Kidney (tissue), 22 donors: ENCODE measurements around the gene FAM110A. TPM values are rescaled to one million over a fixed set of nuclear protein-coding genes. Genes with fewer than 3 reads are reported as not detected.

ENCODE experiments used
- DNase-seq, 5 donors: peaks; one replicate each; pipeline ENCODE4 v3.0.0-alpha.2; 2013 to 2020
- FAIRE-seq: peaks from 2 replicates; lab custom pipeline; 2012; peaks lifted over from hg19 to GRCh38; lab: Jason Lieb, UNC
- H3K27ac ChIP-seq, 2 donors: one replicate each; pipeline ENCODE4 v1.7.0; 2013; ENCODE audit warnings: low read depth in 2 of 2, low read length in 2 of 2, inconsistent platforms in 1 of 2
- H3K27me3 ChIP-seq: one replicate; pipeline ENCODE4 v1.7.1; 2013; ENCODE audit warnings: low read length, inconsistent platforms; ENCODE audit not compliant: control insufficient read depth, insufficient read depth
- H3K36me3 ChIP-seq, 3 donors: one replicate each; pipeline versions ENCODE4 v1.7.0 to v1.7.1; 2013; ENCODE audit warnings: low read length in 3 of 3, control low read depth in 1 of 3, inconsistent platforms in 1 of 3; ENCODE audit not compliant: insufficient read depth in 3 of 3, control insufficient read depth in 2 of 3
- H3K4me1 ChIP-seq, 3 donors: one replicate each; pipeline versions ENCODE4 v1.7.0 to v1.7.1; 2013; ENCODE audit warnings: low read length in 3 of 3, inconsistent platforms in 1 of 3, low read depth in 1 of 3; ENCODE audit not compliant: control insufficient read depth in 2 of 3, insufficient read depth in 2 of 3
- H3K4me3 ChIP-seq, 3 donors: one replicate each; pipeline versions ENCODE4 v1.7.0 to v1.8.1; 2013; ENCODE audit warnings: low read length in 3 of 3, control low read depth in 1 of 3, inconsistent platforms in 1 of 3
- H3K9ac ChIP-seq, 3 donors: one replicate each; pipeline versions ENCODE4 v1.7.0 to v1.7.1; 2013; ENCODE audit warnings: low read length in 3 of 3, control low read depth in 1 of 3, inconsistent platforms in 1 of 3
- H3K9me3 ChIP-seq, 3 donors: one replicate each; pipeline versions ENCODE4 v1.7.0 to v1.7.1; 2013; ENCODE audit warnings: low read length in 3 of 3, control low read depth in 1 of 3, inconsistent platforms in 1 of 3; ENCODE audit not compliant: control insufficient read depth in 2 of 3, insufficient read depth in 1 of 3
- intact Hi-C: fragments of 100-400 bp; cut with DNase I; formaldehyde crosslinking; loops from one replicate; pipeline ENCODE4 v1.11.1; 2022
- long read RNA-seq, 10 donors: library from polyadenylated mRNA in 1 of 10; unstranded in 1 of 10; transcript quantifications; one replicate each; pipeline ENCODE4 v2.0.0 and lab custom pipeline, GENCODE V29; 2021 to 2026
- polyA plus RNA-seq: library from polyadenylated mRNA; stranded (reverse); fragments of 350-450 nt; fragmentation: Illumina TruSeq; extraction: RNeasy Lipid Tissue Mini Kit (QIAGEN cat#74804); gene quantifications from one replicate; pipeline ENCODE4 v1.2.3, GENCODE V29; 2014; ENCODE audit warnings: low read depth, low replicate concordance; ENCODE audit not compliant: insufficient read depth
- total RNA-seq: library from RNA; stranded (reverse); fragmentation: NEBNext Ultra II Directional; extraction: Animal tissue kit (Norgen Biotek cat#: 25700); gene quantifications from one replicate; pipeline ENCODE4 v1.2.1, GENCODE V29; 2021
- TF ChIP-seq, protein P1 (sequence below): IDR thresholded peaks from 3 replicates; pipeline ENCODE4 v1.5.1; 2012; ENCODE audit warnings: mild to moderate bottlenecking, moderate library complexity, borderline replicate concordance; ENCODE audit not compliant: insufficient read depth; ENCODE audit errors: extremely low read depth
- donor health status: control.
- donor health status: control.
- donor health status: control.
- donor health status: control.
- donor health status: control.
- donor health status: DM: yes; HTN: yes; CAD: no.
- donor health status: Normal renal cell carcinoma (clear cell type).

The FAM110A gene
- total RNA-seq (10.2 TPM), polyA plus RNA-seq (12.6 TPM)
- long read RNA-seq, donor 1, partial matches to known transcripts = 0 of 3 reads
- long read RNA-seq, donor 1, other reads (novel, unspliced or antisense) = 0 of 3 reads
- long read RNA-seq, donor 2, transcript FAM110A-204 (2 exons, 1,809 nt) = major isoform, 5 of 5 reads
- long read RNA-seq, donor 2, partial matches to known transcripts = 0 of 5 reads
- long read RNA-seq, donor 2, other reads (novel, unspliced or antisense) = 0 of 5 reads
- long read RNA-seq, donor 3, partial matches to known transcripts = 0 of 4 reads
- long read RNA-seq, donor 3, other reads (novel, unspliced or antisense) = 0 of 4 reads
- long read RNA-seq, donor 4, partial matches to known transcripts = 18 of 21 reads
- long read RNA-seq, donor 4, other reads (novel, unspliced or antisense) = 0 of 21 reads
- long read RNA-seq, donor 5, partial matches to known transcripts = 0 of 1 reads
- long read RNA-seq, donor 5, other reads (novel, unspliced or antisense) = 0 of 1 reads
- long read RNA-seq, donor 6, partial matches to known transcripts = 16 of 22 reads
- long read RNA-seq, donor 6, other reads (novel, unspliced or antisense) = 0 of 22 reads
- long read RNA-seq, donor 7, partial matches to known transcripts = 8 of 13 reads
- long read RNA-seq, donor 7, other reads (novel, unspliced or antisense) = 1 of 13 reads
- long read RNA-seq, donor 8, partial matches to known transcripts = 17 of 18 reads
- long read RNA-seq, donor 8, other reads (novel, unspliced or antisense) = 0 of 18 reads
- long read RNA-seq, donor 9, partial matches to known transcripts = 0 of 1 reads
- long read RNA-seq, donor 9, other reads (novel, unspliced or antisense) = 0 of 1 reads
- long read RNA-seq, donor 10, partial matches to known transcripts = 18 of 18 reads
- long read RNA-seq, donor 10, other reads (novel, unspliced or antisense) = 0 of 18 reads

DNA sequence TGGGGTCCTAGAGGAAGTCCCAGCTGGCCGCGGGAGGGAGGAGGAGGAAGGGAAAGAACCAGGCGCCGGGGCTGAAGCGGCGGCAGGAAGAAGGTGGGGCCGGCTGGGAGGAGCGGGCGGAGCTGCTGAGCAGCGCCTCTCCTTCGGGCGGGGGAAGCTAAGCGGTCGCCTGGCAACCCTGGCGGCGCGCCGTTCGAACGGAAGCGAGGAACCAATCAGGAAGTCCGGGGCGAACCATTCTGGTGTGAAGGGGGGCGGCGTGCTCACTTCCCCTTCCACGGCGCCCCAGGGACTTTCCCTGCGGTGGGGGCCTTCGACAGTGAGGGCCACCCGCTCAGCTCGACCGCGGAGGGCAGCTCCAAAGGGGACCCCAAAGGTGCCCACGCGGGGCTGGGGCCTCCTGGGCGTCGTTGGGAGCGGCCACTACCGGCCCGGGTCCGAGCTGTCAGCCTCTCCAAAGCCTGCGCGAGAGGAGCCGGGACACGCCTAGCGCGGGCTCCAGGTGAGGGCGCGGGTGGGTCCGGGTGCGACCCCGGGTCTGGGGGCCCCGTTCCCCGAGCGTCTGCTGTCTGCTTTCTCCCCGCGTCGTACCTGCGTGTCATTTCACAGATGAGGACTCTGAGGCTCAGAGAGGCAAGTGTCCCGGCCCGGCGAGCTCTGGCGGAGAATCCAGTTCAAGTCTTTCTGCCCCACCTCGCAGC, at the start of gene FAM110A:
Gene FAM110A (plus strand): TSS at position 266 of the 701 bp plus-strand sequence. CDS start 11,090 bp downstream, outside the sequence.
- peaks cover 0 to 11% (median 5%) of the 10 kb centered on the region in 3 donors for H3K4me1 ChIP-seq
- no peaks in the 10 kb centered on the region for H3K9me3 ChIP-seq
- no peaks in the 10 kb centered on the region for H3K27me3 ChIP-seq
- intact Hi-C loops = no loop called here
- DNase-seq (peak; percentile 95 to 99 (median 96)), FAIRE-seq (no peak)
- H3K4me3 ChIP-seq = peak within 1 kb of the TSS; percentile 38 to 81 (median 68)
- TF ChIP-seq, protein P1, sequence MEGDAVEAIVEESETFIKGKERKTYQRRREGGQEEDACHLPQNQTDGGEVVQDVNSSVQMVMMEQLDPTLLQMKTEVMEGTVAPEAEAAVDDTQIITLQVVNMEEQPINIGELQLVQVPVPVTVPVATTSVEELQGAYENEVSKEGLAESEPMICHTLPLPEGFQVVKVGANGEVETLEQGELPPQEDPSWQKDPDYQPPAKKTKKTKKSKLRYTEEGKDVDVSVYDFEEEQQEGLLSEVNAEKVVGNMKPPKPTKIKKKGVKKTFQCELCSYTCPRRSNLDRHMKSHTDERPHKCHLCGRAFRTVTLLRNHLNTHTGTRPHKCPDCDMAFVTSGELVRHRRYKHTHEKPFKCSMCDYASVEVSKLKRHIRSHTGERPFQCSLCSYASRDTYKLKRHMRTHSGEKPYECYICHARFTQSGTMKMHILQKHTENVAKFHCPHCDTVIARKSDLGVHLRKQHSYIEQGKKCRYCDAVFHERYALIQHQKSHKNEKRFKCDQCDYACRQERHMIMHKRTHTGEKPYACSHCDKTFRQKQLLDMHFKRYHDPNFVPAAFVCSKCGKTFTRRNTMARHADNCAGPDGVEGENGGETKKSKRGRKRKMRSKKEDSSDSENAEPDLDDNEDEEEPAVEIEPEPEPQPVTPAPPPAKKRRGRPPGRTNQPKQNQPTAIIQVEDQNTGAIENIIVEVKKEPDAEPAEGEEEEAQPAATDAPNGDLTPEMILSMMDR = no peak
- H3K36me3 ChIP-seq = no peaks in the 10 kb centered on the region
- peak within 1 kb of the TSS; percentile 83 to 85 for H3K27ac ChIP-seq
- peak within 1 kb of the TSS; percentile 7 to 82 (median 63) for H3K9ac ChIP-seq

DNA sequence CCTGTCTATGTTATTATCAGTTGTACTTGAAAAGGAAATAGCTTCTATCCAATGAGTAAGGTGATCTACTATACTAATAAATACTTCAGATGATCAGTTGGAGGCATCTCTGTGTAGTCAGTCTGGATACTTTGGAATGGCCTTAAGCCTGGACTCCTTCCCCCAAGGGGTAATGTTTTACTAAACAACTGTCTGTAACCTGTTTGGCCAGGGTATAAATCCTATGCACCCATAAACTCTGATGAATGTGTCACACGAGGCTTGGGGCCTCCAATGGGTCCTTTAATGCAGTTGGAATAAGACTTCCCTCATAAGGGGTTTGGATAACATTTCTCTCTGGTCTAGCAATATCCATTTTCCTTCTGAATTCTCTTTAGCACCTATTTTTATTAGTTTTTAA, 45.7 kb upstream of the FAM110A start:
- Histone ChIP-seq H3K36me3 (no peaks in the 10 kb centered on the region), H3K4me3 (no peak overlapping the region), H3K27me3 (no peaks in the 10 kb centered on the region), H3K9me3 (peaks cover 0 to 14% (median 2%) of the 10 kb centered on the region in 3 donors), H3K4me1 (no peaks in the 10 kb centered on the region), H3K27ac (no peak overlapping the region), H3K9ac (no peak overlapping the region)
- TF ChIP-seq, protein P1 = no peak
- peak in 2 of 5 donors; percentile 56 to 58 for DNase-seq
- no peak for FAIRE-seq
- intact Hi-C loops = no loop called here

DNA sequence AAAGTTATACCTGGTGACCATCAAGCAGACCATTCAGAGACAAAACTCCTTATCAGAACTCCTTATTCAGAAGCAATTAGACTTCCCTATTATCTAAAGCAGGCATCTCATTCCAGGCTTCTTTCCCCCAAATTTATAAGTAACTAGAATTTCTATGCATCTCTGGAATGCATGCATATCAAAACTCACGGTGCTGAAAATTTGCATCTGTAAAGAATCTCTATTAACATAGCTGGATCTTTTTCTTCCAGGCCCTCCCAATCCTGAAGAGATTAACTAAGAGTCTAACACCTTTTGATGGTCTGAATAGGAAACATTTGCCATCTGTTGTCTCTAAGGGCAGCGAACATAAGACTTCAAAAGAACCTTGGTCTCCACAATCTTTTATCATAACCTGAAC, 42.5 kb upstream of the FAM110A start:
- Histone ChIP-seq H3K4me3 (no peak overlapping the region), H3K9ac (no peak overlapping the region), H3K36me3 (no peaks in the 10 kb centered on the region), H3K27ac (no peak overlapping the region), H3K9me3 (peaks cover 0 to 9% (median 2%) of the 10 kb centered on the region in 3 donors), H3K27me3 (no peaks in the 10 kb centered on the region), H3K4me1 (no peaks in the 10 kb centered on the region)
- FAIRE-seq = no peak
- DNase-seq = no peak
- intact Hi-C loops = no loop called here
- TF ChIP-seq, protein P1 = no peak
